Bone marrow (tissue), 2 donors: Measurements from ENCODE around the gene NCBP1.
"Not testable (repeated sequence)": the region's sequence is repeated elsewhere in the genome, so short reads cannot be mapped to it uniquely, and the experiment has no call there.

ENCODE experiments used
- DNase-seq, 2 donors: peaks; one replicate each; lab custom pipeline; 2025; lab: John Stamatoyannopoulos, UW

The NCBP1 gene

GRCh38 chr9:97672403-97672802, 38.8 kb downstream of the NCBP1 start:
- no peak for DNase-seq

GRCh38 chr9:97673922-97674321, 40.3 kb downstream of the NCBP1 start:
- DNase-seq, result no peak

- DNase-seq, result no peak
Measured at GRCh38 chr9:97675655-97676054, 42.0 kb downstream of the NCBP1 start.

GRCh38 chr9:97682242-97682641, 48.6 kb downstream of the NCBP1 start:
- no peak for DNase-seq

GRCh38 chr9:97688654-97689053, 55.0 kb downstream of the NCBP1 start:
- DNase-seq, result no peak

GRCh38 chr9:97689401-97690180, 56.0 kb downstream of the NCBP1 start:
- no peak for DNase-seq

GRCh38 chr9:97694769-97695168, 61.1 kb downstream of the NCBP1 start:
- DNase-seq, result no peak

- no peak for DNase-seq
Measured at GRCh38 chr9:97695390-97695789, 61.8 kb downstream of the NCBP1 start.

- DNase-seq, result no peak
Measured at GRCh38 chr9:97695995-97696802, 62.6 kb downstream of the NCBP1 start.

GRCh38 chr9:97696803-97697601, 63.4 kb downstream of the NCBP1 start, which contains the start of gene XPA:
Gene XPA, minus strand, starts transcription at chr9:97697340. Its CDS starts 48 bp downstream, at chr9:97697292.
- peak; percentile 77 to 88 for DNase-seq

- DNase-seq, result no peak
Measured at GRCh38 chr9:97697837-97698236, 64.2 kb downstream of the NCBP1 start.

GRCh38 chr9:97698865-97699264, 65.2 kb downstream of the NCBP1 start:
- no peak for DNase-seq

GRCh38 chr9:97699281-97699680, 65.7 kb downstream of the NCBP1 start:
- DNase-seq, result peak in 1 of 2 donors; percentile 68

- not testable (repeated sequence) for DNase-seq
Measured at GRCh38 chr9:97699824-97700223, 66.2 kb downstream of the NCBP1 start.

- peak in 1 of 2 donors; percentile 51 for DNase-seq
Measured at GRCh38 chr9:97703437-97704344, 70.1 kb downstream of the NCBP1 start.

GRCh38 chr9:97704345-97704677, 70.7 kb downstream of the NCBP1 start:
- no peak for DNase-seq

- DNase-seq, result no peak
Measured at GRCh38 chr9:97704851-97705250, 71.2 kb downstream of the NCBP1 start.

GRCh38 chr9:97705354-97705950, 71.8 kb downstream of the NCBP1 start:
- DNase-seq, result no peak

GRCh38 chr9:97706246-97706645, 72.6 kb downstream of the NCBP1 start:
- no peak for DNase-seq

GRCh38 chr9:97710356-97711222, 77.0 kb downstream of the NCBP1 start:
- peak in 1 of 2 donors; percentile 11 for DNase-seq
